Osteoblast (primary cell): Measurements from ENCODE around the gene TFAP2A. TPM values are rescaled to one million over a fixed set of nuclear protein-coding genes. Genes with fewer than 3 reads are reported as not detected.

Experiments used
- DNase-seq: peaks from one replicate; pipeline ENCODE4 v3.0.0; 2011; ENCODE audit warnings: low spot score, mixed read lengths; ENCODE audit not compliant: insufficient read length; ENCODE audit errors: missing footprints
- H2AFZ ChIP-seq: 2 replicates; pipeline ENCODE4 v1.6.0; 2011; ENCODE audit warnings: mild to moderate bottlenecking, low read length
- H3K27ac ChIP-seq: 2 replicates; pipeline ENCODE4 v1.5.1; 2011; ENCODE audit warnings: mild to moderate bottlenecking, low read depth, low read length, moderate library complexity
- H3K27me3 ChIP-seq: 2 replicates; pipeline ENCODE4 v1.6.0; 2012; ENCODE audit warnings: mild to moderate bottlenecking, control low read depth, inconsistent platforms, low read length, moderate library complexity; ENCODE audit not compliant: insufficient read depth
- H3K36me3 ChIP-seq: 2 replicates; pipeline ENCODE4 v1.5.1; 2011; ENCODE audit warnings: mild to moderate bottlenecking, low read length, control low read depth, moderate library complexity; ENCODE audit not compliant: insufficient read depth
- H3K4me1 ChIP-seq: 2 replicates; pipeline ENCODE4 v1.5.1; 2011; ENCODE audit warnings: mild to moderate bottlenecking, low read length, control low read depth, moderate library complexity; ENCODE audit not compliant: insufficient read depth
- H3K4me2 ChIP-seq: 2 replicates; pipeline ENCODE4 v1.6.0; 2011; ENCODE audit warnings: mild to moderate bottlenecking, low read length; ENCODE audit not compliant: insufficient read depth
- H3K4me3 ChIP-seq: fragments of 200-600 bp; sonication (generic); 3 replicates; pipeline ENCODE4 v1.5.1; 2012; ENCODE audit warnings: mild to moderate bottlenecking, low read length, inconsistent platforms; ENCODE audit not compliant: insufficient read depth
- H3K79me2 ChIP-seq: 2 replicates; pipeline ENCODE4 v1.6.0; 2012; ENCODE audit warnings: mild to moderate bottlenecking, low read length, control low read depth, inconsistent platforms; ENCODE audit not compliant: insufficient read depth
- H3K9me3 ChIP-seq: 2 replicates; pipeline ENCODE4 v1.5.1; 2011; ENCODE audit warnings: low read depth, low read length, control low read depth
- H4K20me1 ChIP-seq: 2 replicates; pipeline ENCODE4 v1.6.0; 2012; ENCODE audit warnings: mild to moderate bottlenecking, low read length, control low read depth; ENCODE audit not compliant: insufficient read depth
- CTCF ChIP-seq: IDR thresholded peaks from 2 replicates; pipeline ENCODE4 v1.5.1; 2011; ENCODE audit warnings: mild to moderate bottlenecking, low read depth, low read length, moderate library complexity; ENCODE audit errors: extremely low read depth
- total RNA-seq: library from RNA; depleted of rRNA; stranded (reverse); fragments of >200 nt; gene quantifications from 2 replicates; pipeline ENCODE4 v1.2.3, GENCODE V29; 2012

The TFAP2A gene
- total RNA-seq, 1 donor, result 0.36 TPM

- no peak overlapping the region for H2AFZ ChIP-seq
- no peak for TF ChIP-seq CTCF
- no peaks in the 10 kb centered on the region for H3K79me2 ChIP-seq
- no peaks in the 10 kb centered on the region for H4K20me1 ChIP-seq
- no peaks in the 10 kb centered on the region for H3K36me3 ChIP-seq
- DNase-seq, result no peak
- H3K4me2 ChIP-seq, result no peak overlapping the region
- no peak overlapping the region for H3K27ac ChIP-seq
- peaks cover 97% of the 10 kb centered on the region for H3K27me3 ChIP-seq
- H3K4me1 ChIP-seq, result no peaks in the 10 kb centered on the region
- H3K9me3 ChIP-seq, result no peaks in the 10 kb centered on the region
- no peak overlapping the region for H3K4me3 ChIP-seq
These were observed 23.6 kb downstream of the TFAP2A start for GRCh38 chr6:10391299-10391630.

- peaks cover 97% of the 10 kb centered on the region for H3K27me3 ChIP-seq
These were observed 24.2 kb downstream of the TFAP2A start for GRCh38 chr6:10390495-10391298.

GRCh38 chr6:10389739-10390494, 25.0 kb downstream of the TFAP2A start:
- Histone ChIP-seq H3K27ac (no peak overlapping the region), H3K4me2 (no peak overlapping the region), H3K36me3 (no peaks in the 10 kb centered on the region), H3K4me3 (no peak overlapping the region), H3K9me3 (no peaks in the 10 kb centered on the region), H2AFZ (no peak overlapping the region), H4K20me1 (no peaks in the 10 kb centered on the region), H3K4me1 (no peaks in the 10 kb centered on the region), H3K79me2 (no peaks in the 10 kb centered on the region), H3K27me3 (peaks cover 97% of the 10 kb centered on the region)
- TF ChIP-seq CTCF, result no peak
- no peak for DNase-seq

More at GRCh38 chr6:10390495-10391298, 24.2 kb downstream of the TFAP2A start:
- no peak for TF ChIP-seq CTCF
- H2AFZ ChIP-seq, result no peak overlapping the region
- no peaks in the 10 kb centered on the region for H4K20me1 ChIP-seq
- no peak overlapping the region for H3K4me3 ChIP-seq
- H3K36me3 ChIP-seq, result no peaks in the 10 kb centered on the region
- H3K79me2 ChIP-seq, result no peaks in the 10 kb centered on the region
- H3K4me2 ChIP-seq, result no peak overlapping the region
- no peaks in the 10 kb centered on the region for H3K9me3 ChIP-seq
- no peak overlapping the region for H3K27ac ChIP-seq
- no peaks in the 10 kb centered on the region for H3K4me1 ChIP-seq
- no peak for DNase-seq
